Measurements from ENCODE around the gene ULK4.

- TF ChIP-seq RAD21 (IDR thresholded peaks at IDR 0.05; ENCODE audit: low read length) (no peak), CTCF (conservative IDR thresholded peaks at IDR 0.05; ENCODE audit: low read depth, low read length) (no peak), ELK1 (IDR thresholded peaks at IDR 0.05; ENCODE audit: borderline replicate concordance, low read depth, low read length) (no peak), RCOR1 (IDR thresholded peaks at IDR 0.05; ENCODE audit: insufficient replicate concordance, low read length) (no peak), POLR2A (IDR thresholded peaks at IDR 0.05; ENCODE audit: low read depth, low read length) (no peak), CHD1 (IDR thresholded peaks at IDR 0.05; ENCODE audit: low read depth, low read length) (no peak), NFE2L2 (IDR thresholded peaks at IDR 0.05; ENCODE audit: low read depth, low read length) (no peak), CEBPB (IDR thresholded peaks at IDR 0.05; ENCODE audit: low read depth, low read length) (no peak), MXI1 (IDR thresholded peaks at IDR 0.05; ENCODE audit: borderline replicate concordance, low read depth, low read length) (no peak), USF2 (IDR thresholded peaks at IDR 0.05; ENCODE audit: low read depth, low read length) (no peak), MAFK (IDR thresholded peaks at IDR 0.05; ENCODE audit: low read depth, low read length) (no peak)
These were observed 29.4 kb downstream of the ULK4 start for GRCh38 chr3:41932464-41932863.
